Measurements from ENCODE around the gene SSNA1.

DNA sequence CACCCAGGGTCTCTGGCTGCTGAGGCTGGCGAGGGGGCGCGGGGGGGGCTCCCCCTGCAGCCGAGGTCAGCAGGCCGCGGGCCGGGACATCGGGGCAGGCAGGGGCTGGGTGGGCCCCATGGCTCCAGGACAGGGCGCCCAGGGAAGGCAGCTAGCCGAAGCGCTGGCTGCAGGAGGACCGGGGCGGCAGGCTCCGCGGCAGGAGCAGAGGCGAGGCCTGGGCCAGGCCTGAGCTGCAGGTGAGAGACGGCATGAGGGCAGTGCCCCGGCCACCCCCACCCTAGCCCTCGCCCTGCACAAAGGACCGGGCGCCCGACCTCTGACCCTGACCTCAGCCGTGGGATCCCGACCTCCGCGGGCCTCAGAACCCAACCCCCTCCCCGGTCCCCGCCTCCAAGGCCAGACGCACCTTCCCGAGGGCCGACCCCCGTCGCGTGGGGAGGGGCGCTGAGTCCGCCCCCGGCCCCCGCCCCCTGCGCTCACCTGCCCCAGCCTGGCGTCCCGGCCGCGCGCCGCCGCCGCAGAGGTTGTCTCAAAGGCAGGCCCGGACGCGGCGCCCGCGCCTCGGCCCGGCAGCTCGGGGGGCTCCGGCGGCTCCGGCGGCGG lies 33.1 kb downstream of the SSNA1 start:
- TF ChIP-seq, protein P1, sequence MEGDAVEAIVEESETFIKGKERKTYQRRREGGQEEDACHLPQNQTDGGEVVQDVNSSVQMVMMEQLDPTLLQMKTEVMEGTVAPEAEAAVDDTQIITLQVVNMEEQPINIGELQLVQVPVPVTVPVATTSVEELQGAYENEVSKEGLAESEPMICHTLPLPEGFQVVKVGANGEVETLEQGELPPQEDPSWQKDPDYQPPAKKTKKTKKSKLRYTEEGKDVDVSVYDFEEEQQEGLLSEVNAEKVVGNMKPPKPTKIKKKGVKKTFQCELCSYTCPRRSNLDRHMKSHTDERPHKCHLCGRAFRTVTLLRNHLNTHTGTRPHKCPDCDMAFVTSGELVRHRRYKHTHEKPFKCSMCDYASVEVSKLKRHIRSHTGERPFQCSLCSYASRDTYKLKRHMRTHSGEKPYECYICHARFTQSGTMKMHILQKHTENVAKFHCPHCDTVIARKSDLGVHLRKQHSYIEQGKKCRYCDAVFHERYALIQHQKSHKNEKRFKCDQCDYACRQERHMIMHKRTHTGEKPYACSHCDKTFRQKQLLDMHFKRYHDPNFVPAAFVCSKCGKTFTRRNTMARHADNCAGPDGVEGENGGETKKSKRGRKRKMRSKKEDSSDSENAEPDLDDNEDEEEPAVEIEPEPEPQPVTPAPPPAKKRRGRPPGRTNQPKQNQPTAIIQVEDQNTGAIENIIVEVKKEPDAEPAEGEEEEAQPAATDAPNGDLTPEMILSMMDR (IDR thresholded peaks at IDR 0.05): no peak
- TF ChIP-seq POLR2A (IDR thresholded peaks at IDR 0.05): no peak
